Osteocyte (in vitro differentiated cells): ENCODE data around the gene DCTPP1. TPM values are rescaled to one million over a fixed set of nuclear protein-coding genes. Genes with fewer than 3 reads are reported as not detected.

Experiments used
- DNase-seq: peaks from one replicate; pipeline ENCODE4 v3.0.0; 2021; ENCODE audit warnings: mixed read lengths; ENCODE audit not compliant: unreplicated experiment; ENCODE audit errors: extremely low spot score
- H3K27ac Mint-ChIP-seq: one replicate; pipeline ENCODE4 v1.8.0; 2021; ENCODE audit warnings: mild to moderate bottlenecking, mixed read lengths; ENCODE audit not compliant: unreplicated experiment
- H3K27me3 Mint-ChIP-seq: one replicate; pipeline ENCODE4 v1.8.0; 2021; ENCODE audit warnings: mixed read lengths; ENCODE audit not compliant: unreplicated experiment
- H3K36me3 Mint-ChIP-seq: one replicate; pipeline ENCODE4 v1.8.0; 2021; ENCODE audit warnings: mixed read lengths; ENCODE audit not compliant: unreplicated experiment
- H3K4me1 Mint-ChIP-seq: one replicate; pipeline ENCODE4 v1.8.0; 2021; ENCODE audit warnings: mixed read lengths; ENCODE audit not compliant: unreplicated experiment
- H3K4me3 Mint-ChIP-seq: one replicate; pipeline ENCODE4 v1.8.0; 2021; ENCODE audit warnings: mild to moderate bottlenecking, moderate library complexity, mixed read lengths; ENCODE audit not compliant: unreplicated experiment
- H3K9me3 Mint-ChIP-seq: one replicate; pipeline ENCODE4 v1.8.0; 2021; ENCODE audit warnings: mixed read lengths; ENCODE audit not compliant: unreplicated experiment
- total RNA-seq: library from RNA; stranded (reverse); gene quantifications from 2 replicates; pipeline ENCODE4 v1.2.1, GENCODE V29; 2021
- TF ChIP-seq, protein P1 (sequence below): fragments of 200-600 bp; sonication (generic); IDR thresholded peaks from 2 replicates; pipeline ENCODE4 v1.5.0; 2021; ENCODE audit warnings: antibody characterized with exemption, mild to moderate bottlenecking, moderate library complexity

The DCTPP1 gene
- total RNA-seq, 1 donor from 2014 or later, result 26.8 TPM

- Mint-ChIP-seq H3K27me3 (no peaks in the 10 kb centered on the region), H3K4me3 (peak overlapping the region; percentile 35), H3K4me1 (peaks cover 22% of the 10 kb centered on the region)
Observed at GRCh38 chr16:30409125-30410060, 20.4 kb downstream of the DCTPP1 start.

DNA sequence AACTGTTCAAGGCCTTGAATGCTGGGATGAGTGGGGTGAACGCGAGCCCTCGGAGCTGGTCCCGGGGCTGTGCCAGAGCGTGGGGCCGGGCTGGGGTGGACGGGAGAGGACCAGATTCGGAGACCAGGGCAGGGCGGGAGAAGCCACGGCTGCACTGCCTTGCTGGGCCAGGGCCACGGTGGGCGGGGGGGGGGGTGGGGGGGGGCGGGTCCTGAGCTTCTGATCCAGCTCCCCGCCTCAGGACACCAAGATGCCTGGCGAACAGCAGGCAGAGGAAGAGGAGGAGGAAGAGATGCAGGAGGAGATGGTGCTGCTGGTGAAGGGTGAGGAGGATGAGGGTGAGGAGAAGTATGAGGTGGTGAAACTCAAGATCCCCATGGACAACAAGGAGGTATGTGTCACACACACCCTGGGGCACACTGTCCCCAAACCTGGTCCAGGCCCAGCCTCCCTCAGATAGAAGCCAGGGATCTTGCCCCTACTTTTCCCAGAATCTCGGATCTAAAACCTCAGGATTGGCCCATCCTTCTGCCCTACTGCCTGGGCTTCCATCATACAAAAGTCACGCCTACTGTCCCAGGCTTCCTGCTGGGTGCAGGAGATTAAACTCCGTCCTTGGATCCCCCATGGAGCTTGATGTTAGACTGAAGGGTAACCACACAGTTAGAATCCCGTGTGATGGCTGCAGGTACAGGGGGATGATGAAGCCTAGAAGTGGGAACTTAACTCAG, 21.9 kb downstream of the DCTPP1 start:
- H3K27ac Mint-ChIP-seq, result peak overlapping the region; percentile 76
- no peak for DNase-seq
- no peaks in the 10 kb centered on the region for H3K9me3 Mint-ChIP-seq
- H3K27me3 Mint-ChIP-seq, result no peaks in the 10 kb centered on the region
- H3K36me3 Mint-ChIP-seq, result peaks cover 5% of the 10 kb centered on the region
- peak overlapping the region; percentile 85 for H3K4me3 Mint-ChIP-seq
- peaks cover 22% of the 10 kb centered on the region for H3K4me1 Mint-ChIP-seq
- TF ChIP-seq, protein P1, sequence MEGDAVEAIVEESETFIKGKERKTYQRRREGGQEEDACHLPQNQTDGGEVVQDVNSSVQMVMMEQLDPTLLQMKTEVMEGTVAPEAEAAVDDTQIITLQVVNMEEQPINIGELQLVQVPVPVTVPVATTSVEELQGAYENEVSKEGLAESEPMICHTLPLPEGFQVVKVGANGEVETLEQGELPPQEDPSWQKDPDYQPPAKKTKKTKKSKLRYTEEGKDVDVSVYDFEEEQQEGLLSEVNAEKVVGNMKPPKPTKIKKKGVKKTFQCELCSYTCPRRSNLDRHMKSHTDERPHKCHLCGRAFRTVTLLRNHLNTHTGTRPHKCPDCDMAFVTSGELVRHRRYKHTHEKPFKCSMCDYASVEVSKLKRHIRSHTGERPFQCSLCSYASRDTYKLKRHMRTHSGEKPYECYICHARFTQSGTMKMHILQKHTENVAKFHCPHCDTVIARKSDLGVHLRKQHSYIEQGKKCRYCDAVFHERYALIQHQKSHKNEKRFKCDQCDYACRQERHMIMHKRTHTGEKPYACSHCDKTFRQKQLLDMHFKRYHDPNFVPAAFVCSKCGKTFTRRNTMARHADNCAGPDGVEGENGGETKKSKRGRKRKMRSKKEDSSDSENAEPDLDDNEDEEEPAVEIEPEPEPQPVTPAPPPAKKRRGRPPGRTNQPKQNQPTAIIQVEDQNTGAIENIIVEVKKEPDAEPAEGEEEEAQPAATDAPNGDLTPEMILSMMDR, result no peak

More at GRCh38 chr16:30409125-30410060, 20.4 kb downstream of the DCTPP1 start:
- H3K36me3 Mint-ChIP-seq, result peaks cover 10% of the 10 kb centered on the region
- no peaks in the 10 kb centered on the region for H3K9me3 Mint-ChIP-seq
- TF ChIP-seq, protein P1, result peak; percentile 96
- H3K27ac Mint-ChIP-seq, result peak overlapping the region; percentile 68
- DNase-seq, result peak; percentile 97

- TF ChIP-seq, protein P1, result peak; percentile 9
- DNase-seq, result peak; percentile 96
- H3K4me3 Mint-ChIP-seq, result peak within 1 kb of the TSS; percentile 85
- no peaks in the 10 kb centered on the region for H3K9me3 Mint-ChIP-seq
- peaks cover 22% of the 10 kb centered on the region for H3K4me1 Mint-ChIP-seq
- H3K36me3 Mint-ChIP-seq, result peaks cover 5% of the 10 kb centered on the region
- H3K27ac Mint-ChIP-seq, result peak within 1 kb of the TSS; percentile 93
- H3K27me3 Mint-ChIP-seq, result no peaks in the 10 kb centered on the region
Observed at GRCh38 chr16:30407102-30407803, 22.6 kb downstream of the DCTPP1 start, which contains the start of gene ZNF771. Gene ZNF771 (plus strand): TSS chr16:30407606. CDS start chr16:30408054, 448 bp downstream.

DNA sequence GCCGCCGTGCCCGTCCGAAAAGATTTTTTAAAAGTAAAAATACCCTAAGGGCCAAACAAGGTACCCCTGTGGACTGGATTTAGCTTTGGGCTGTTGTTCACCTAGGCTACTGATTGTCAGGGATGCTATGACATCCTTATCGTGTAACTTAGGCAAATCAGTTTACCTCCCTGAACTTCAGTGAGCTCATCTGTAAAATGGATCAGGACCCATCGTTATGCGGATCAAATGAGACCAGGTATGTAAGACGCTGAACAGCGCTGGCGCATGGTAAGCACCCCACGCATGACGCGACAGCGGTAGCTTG, 23.1 kb downstream of the DCTPP1 start:
- no peak for DNase-seq
- Mint-ChIP-seq H3K9me3 (no peaks in the 10 kb centered on the region), H3K4me1 (peaks cover 22% of the 10 kb centered on the region), H3K27ac (peak overlapping the region; percentile 93), H3K27me3 (no peaks in the 10 kb centered on the region), H3K4me3 (peak overlapping the region; percentile 85), H3K36me3 (no peaks in the 10 kb centered on the region)
- TF ChIP-seq, protein P1, result no peak
